Coronary artery (tissue), 2 donors: ENCODE data around the gene NOP56.

ENCODE experiments used
- DNase-seq: peaks from one replicate; pipeline ENCODE4 v3.0.0-alpha.2; 2017; ENCODE audit warnings: low spot score
- H3K27ac ChIP-seq, 2 donors: fragments of 200-600 bp; sonication (generic); one replicate each; pipeline ENCODE4 v1.5.1; 2016 to 2019
- H3K4me3 ChIP-seq: fragments of 200-600 bp; sonication (generic); 2 replicates; pipeline ENCODE4 v1.5.1; 2016; ENCODE audit warnings: mild to moderate bottlenecking, moderate library complexity
- CTCF ChIP-seq: fragments of 200-600 bp; sonication (generic); IDR thresholded peaks from one replicate; pipeline ENCODE4 v1.5.1; 2019; ENCODE audit warnings: antibody characterized with exemption

The NOP56 gene

GRCh38 chr20:2651772-2652723 lies at the start of gene NOP56:
Gene NOP56 (plus strand): TSS chr20:2652632. CDS start chr20:2652661, 29 bp downstream.
- Histone ChIP-seq H3K4me3 (peak within 1 kb of the TSS; percentile 97), H3K27ac (peak within 1 kb of the TSS; percentile 53 to 97)
- peak; percentile 94 for DNase-seq
- TF ChIP-seq CTCF: no peak

GRCh38 chr20:2602746-2603145 lies 49.7 kb upstream of the NOP56 start:
- TF ChIP-seq CTCF: no peak
- no peak overlapping the region for H3K4me3 ChIP-seq
- H3K27ac ChIP-seq: no peak overlapping the region
- DNase-seq: no peak

- DNase-seq: no peak
- TF ChIP-seq CTCF: no peak
- no peak overlapping the region for H3K27ac ChIP-seq
- H3K4me3 ChIP-seq: no peak overlapping the region
Measured at GRCh38 chr20:2603816-2604505, 48.5 kb upstream of the NOP56 start.

- no peak overlapping the region for H3K27ac ChIP-seq
- no peak for DNase-seq
- TF ChIP-seq CTCF: no peak
- no peak overlapping the region for H3K4me3 ChIP-seq
Measured at GRCh38 chr20:2604506-2604835, 48.0 kb upstream of the NOP56 start.

- TF ChIP-seq CTCF: no peak
- no peak for DNase-seq
- Histone ChIP-seq H3K4me3 (no peak overlapping the region), H3K27ac (no peak overlapping the region)
Measured at GRCh38 chr20:2606507-2607006, 45.9 kb upstream of the NOP56 start.

- DNase-seq: no peak
- TF ChIP-seq CTCF: no peak
Measured at GRCh38 chr20:2610326-2610725, 42.1 kb upstream of the NOP56 start.

More at GRCh38 chr20:2610326-2610725, 42.1 kb upstream of the NOP56 start:
- H3K27ac ChIP-seq: no peak overlapping the region
- H3K4me3 ChIP-seq: no peak overlapping the region
